ENCODE results near the gene KCNIP4.

The KCNIP4 gene

GRCh38 chr4:21457086-21457840 is 491.3 kb downstream of the KCNIP4 start:
- DNase-seq = no peak

DNA sequence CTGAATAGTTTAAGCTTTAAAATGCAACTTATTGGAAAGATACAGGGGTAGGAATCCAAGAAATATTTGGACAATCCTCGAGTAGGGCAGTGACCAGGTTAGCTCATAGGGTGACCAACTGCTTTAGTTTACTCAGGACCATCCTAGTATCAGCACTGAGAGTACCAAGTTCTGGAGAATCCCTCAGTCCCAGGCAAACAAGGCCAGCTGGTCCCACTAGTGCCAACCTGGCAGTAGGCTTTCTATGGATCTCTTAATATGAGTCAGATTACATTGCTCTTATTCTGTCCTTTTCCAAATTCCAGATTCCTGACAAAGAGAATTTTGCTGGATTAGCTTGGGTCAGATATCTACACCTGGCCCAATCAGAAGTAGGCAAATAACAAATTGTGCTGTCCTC is 493.7 kb downstream of the KCNIP4 start:
- DNase-seq = no peak

DNA sequence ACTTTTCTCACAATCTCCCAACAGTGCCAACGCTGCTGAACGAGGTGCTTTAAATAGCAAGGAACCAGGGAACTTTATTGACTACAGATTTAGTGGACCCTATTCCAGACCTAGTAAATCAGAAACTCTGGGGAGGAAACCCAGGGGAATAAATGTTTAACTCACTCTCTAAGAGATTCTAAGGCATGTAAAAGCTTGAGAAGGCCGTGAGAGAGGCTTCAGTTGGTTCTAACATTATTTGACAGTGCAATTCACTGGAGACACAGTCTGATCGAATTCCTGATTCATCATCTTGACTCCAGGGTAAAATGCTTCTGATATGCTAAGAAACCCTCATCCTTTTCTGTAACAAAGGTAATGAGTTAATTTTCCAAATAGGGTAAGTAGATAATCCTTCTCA is 494.4 kb downstream of the KCNIP4 start:
- DNase-seq = no peak

DNA sequence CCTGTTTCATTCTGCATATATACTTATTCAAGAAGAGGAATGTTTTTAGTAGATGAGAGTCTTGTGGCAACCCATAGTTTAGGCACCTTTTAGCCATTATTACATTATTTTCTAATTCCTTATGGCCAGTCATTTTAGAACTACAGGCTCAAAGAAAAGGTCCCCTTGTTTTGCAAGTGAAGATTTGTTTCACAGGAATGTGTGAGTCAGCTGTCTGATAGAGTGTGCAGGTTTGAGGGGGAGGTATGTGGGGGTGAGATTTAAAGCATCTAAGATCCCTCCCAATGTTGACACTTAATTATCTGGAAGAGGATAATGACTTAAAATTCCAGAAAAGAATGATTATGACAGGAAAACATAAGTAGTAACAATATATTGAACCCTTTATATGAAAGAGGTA is 495.6 kb downstream of the KCNIP4 start:
- DNase-seq = no peak

DNA sequence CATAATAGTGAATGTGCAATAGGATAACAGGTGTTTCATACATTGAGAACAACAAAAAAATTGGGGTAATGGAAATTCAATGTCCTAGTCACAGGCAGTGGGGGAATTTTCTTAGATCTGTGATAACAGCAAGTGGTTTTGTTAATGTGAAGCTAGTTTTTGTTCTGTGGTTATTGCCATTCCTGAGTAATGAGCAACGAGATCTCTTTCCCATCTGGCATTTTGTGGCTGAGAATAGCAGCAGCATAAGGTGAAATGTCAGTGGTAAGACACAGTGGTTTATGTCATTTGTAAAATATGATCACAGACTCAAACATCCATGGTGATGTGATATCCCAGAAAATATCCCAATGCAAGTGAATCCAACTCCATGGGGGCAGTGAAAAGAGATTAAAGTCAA is 497.5 kb downstream of the KCNIP4 start:
- no peak for DNase-seq

DNA sequence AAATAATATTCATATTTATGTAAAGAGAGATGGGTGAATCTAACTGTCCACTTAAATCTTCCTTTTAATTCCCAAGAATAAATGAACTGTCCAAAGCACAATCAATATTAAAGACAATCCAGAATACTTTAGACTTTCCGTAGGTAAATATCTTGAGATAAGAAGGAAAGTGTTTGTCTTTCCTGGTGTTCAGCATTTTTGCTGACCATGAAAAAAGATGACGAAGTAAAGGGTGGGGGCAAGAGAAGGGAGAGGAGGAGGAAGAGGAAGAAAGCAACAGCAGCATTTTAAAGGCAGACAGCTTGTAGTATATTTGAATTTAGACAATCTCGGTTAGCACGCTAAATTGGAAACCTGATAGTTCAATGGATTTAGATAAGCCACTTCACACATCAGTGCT is 498.2 kb downstream of the KCNIP4 start:
- no peak for DNase-seq

- no peak for DNase-seq
These were observed 501.1 kb downstream of the KCNIP4 start for GRCh38 chr4:21447301-21448054.

DNA sequence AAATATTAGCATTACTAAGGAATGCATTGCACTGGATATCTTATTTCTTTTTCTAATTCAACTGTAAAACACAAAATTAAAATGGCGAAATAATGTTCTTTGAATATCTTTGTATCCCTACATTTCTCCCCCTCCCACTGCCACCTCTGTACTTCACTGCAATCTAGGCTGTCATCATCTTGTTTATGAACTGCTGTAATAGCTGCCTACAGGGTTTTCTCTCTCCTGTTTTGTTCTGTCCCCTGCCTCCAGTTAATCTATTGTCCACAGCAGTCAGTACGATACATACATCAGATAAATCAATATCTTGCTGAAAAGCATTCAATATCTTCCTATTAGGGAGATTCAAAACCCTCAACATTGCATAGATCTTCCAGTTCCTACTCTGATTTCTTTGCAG is 528.4 kb downstream of the KCNIP4 start:
- no peak for DNase-seq

DNA sequence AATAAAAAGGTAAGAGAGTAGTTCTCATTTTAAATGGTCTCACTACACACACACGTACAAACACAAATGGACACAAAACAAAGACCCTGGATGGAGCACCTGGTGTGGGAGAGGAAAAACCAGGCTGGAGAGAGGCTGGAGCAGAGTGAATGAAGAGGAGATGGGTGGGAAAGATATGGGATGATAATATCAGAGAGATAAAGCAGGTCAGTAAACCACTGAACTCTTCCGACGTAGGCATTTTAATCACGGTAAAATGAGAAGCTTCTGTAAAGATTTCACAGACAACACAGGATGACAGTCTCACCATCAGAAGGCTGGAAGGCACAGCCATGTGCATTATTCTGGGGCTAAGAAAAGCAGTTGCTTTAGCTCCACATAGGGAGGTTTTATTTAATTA is 532.8 kb downstream of the KCNIP4 start:
- no peak for DNase-seq

- DNase-seq = no peak
These were observed 534.7 kb downstream of the KCNIP4 start for GRCh38 chr4:21413807-21414370.

GRCh38 chr4:21411086-21411485 is 537.5 kb downstream of the KCNIP4 start:
- DNase-seq = no peak

DNA sequence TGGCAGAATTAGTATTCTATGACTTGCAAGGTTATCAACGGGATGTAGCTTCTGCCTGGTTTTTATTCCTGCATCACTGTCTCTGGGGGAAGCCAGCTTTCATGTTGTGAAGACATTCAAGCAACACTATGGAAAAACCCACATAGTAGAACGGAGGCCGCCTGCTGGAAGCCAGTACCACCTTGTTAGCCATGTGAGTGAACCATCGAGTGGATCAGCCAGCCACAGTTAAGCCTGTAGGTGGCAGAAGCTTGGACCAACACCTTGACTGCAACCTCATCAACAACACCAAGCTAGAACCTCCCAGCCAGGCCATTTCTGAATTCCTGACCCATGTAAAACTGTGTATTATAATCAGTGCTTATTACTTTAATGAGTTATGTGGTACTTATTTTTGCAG is 538.2 kb downstream of the KCNIP4 start:
- DNase-seq = no peak

GRCh38 chr4:21387683-21388082 is 560.9 kb downstream of the KCNIP4 start:
- no peak for DNase-seq

GRCh38 chr4:21386166-21386780 is 562.3 kb downstream of the KCNIP4 start:
- no peak for DNase-seq

DNA sequence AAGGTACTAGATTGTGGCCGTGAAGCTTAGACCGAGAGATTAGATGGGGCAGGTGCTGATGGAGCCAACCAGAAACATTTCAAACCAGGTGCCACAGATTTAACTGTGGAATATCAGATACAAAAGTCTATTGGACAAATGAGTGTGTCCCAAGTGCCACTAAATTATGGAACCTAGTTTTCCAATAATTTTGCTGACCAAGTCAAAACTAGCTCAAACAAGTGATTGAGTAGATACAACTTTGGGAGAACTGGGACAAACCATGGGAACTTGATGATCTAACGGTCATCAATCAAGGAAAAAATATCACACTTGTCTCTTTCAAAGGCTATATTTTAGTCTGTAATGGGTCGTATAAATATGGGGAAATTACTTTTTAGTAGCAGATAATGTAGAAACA is 562.9 kb downstream of the KCNIP4 start:
- DNase-seq = no peak

GRCh38 chr4:21384609-21385008 is 564.0 kb downstream of the KCNIP4 start:
- no peak for DNase-seq

- no peak for DNase-seq
These were observed 567.7 kb downstream of the KCNIP4 start for GRCh38 chr4:21380861-21381260.

DNA sequence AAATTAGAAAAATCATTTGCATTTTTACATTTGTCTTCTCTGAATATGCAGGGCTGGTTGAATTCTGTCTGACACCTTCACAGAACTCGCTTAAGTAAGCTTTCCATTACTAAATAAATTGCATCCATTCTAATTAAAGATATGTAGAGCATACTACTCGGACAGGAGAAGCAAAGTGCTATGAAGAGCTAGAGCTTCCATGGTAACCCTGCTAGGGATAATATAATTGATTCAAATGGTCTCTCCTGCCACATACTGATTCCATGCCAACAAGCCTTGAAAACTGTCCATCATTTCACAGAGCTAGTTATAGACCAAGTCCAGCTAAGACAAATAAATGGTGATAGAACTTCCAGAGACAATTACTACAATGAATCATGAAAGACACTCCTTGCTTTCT is 571.5 kb downstream of the KCNIP4 start:
- no peak for DNase-seq

DNA sequence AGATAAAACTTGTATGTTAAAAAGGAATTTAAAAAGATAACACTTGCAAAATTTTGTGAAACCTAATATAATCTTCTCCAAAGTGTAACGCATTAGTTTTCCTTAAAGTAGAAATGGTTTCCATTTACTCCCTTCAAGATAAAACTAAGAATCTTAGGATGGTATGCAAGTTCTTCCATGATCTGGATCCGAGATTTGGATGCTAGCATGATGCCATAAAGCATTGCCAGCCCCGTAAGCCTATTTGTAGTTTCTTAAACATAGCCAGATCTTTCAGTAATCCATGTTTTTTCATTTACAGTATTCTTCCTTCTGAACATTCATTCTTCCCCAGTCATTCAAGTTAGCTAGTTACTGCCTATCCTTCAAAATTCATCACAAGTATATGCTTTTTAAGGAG is 572.4 kb downstream of the KCNIP4 start:
- no peak for DNase-seq

GRCh38 chr4:21374641-21375368 is 573.8 kb downstream of the KCNIP4 start:
- DNase-seq = no peak

- DNase-seq = no peak
These were observed 581.0 kb downstream of the KCNIP4 start for GRCh38 chr4:21367567-21367966.

GRCh38 chr4:21366840-21367239 is 581.7 kb downstream of the KCNIP4 start:
- DNase-seq = no peak

DNA sequence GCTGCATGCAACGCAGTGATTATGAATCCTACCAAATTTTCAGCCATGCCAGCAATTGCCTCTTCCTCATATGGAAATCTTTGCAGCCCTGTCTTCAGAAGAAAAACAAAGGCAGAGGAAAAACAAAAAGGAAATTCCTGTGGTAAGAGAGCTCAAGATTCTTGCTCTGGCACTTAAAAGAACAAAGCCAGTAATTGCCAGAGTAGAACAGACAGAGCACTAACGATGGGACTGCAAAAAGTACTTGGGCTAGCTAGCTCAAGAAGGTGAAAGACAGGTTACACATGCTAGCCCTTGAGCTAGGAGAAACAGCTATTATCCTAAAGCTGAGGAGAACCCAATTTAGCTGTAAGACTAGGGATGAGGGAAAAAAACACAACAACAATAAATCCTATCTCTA is 582.3 kb downstream of the KCNIP4 start:
- no peak for DNase-seq

Measured in right kidney (tissue), 1 donor.